ENCODE results near the gene C22orf15. TPM values are rescaled to one million over a fixed set of nuclear protein-coding genes. Genes with fewer than 3 reads are reported as not detected.

C22orf15 gene
- total RNA-seq, 2 experiments from 2014 or later: 0.30 to 1.3 TPM

GRCh38 chr22:23782703-23783102 is 19.9 kb downstream of the C22orf15 start:
- intact Hi-C loops (cut with DNase I, micrococcal nuclease): no loop called here
- no peak overlapping the region for H3K4me3 Mint-ChIP-seq
- no peak for ATAC-seq
- ChIA-PET POLR2A (no interaction called here), CTCF (no interaction called here)
- H3K9me3 Mint-ChIP-seq (ENCODE audit: low read depth): no peaks in the 10 kb centered on the region
- no peak overlapping the region for H3K27ac Mint-ChIP-seq
- no peak for DNase-seq
- H3K27me3 Mint-ChIP-seq: no peaks in the 10 kb centered on the region
- H3K36me3 Mint-ChIP-seq (ENCODE audit: low read depth): no peaks in the 10 kb centered on the region
- peaks cover 13% of the 10 kb centered on the region for H3K4me1 Mint-ChIP-seq

DNA sequence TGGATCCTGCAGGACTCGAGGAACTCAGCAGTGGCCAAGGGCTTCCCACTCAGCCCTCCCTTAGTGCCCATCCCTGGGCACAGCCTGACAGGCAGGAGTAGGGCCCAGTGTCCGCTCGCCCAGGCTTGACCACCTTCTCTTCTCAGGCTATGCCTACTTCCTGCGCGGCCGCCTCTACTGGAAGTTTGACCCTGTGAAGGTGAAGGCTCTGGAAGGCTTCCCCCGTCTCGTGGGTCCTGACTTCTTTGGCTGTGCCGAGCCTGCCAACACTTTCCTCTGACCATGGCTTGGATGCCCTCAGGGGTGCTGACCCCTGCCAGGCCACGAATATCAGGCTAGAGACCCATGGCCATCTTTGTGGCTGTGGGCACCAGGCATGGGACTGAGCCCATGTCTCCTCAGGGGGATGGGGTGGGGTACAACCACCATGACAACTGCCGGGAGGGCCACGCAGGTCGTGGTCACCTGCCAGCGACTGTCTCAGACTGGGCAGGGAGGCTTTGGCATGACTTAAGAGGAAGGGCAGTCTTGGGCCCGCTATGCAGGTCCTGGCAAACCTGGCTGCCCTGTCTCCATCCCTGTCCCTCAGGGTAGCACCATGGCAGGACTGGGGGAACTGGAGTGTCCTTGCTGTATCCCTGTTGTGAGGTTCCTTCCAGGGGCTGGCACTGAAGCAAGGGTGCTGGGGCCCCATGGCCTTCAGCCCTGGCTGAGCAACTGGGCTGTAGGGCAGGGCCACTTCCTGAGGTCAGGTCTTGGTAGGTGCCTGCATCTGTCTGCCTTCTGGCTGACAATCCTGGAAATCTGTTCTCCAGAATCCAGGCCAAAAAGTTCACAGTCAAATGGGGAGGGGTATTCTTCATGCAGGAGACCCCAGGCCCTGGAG is 20.7 kb downstream of the C22orf15 start:
- POLR2A ChIA-PET: no interaction called here
- H3K36me3 Mint-ChIP-seq (ENCODE audit: low read depth): peaks cover 2% of the 10 kb centered on the region

GRCh38 chr22:23784215-23784732 is 21.5 kb downstream of the C22orf15 start:
- Mint-ChIP-seq H3K27ac (no peak overlapping the region), H3K9me3 (ENCODE audit: low read depth) (no peaks in the 10 kb centered on the region), H3K27me3 (no peaks in the 10 kb centered on the region), H3K4me1 (peaks cover 22% of the 10 kb centered on the region), H3K4me3 (no peak overlapping the region), H3K36me3 (ENCODE audit: low read depth) (peaks cover 4% of the 10 kb centered on the region)
- ChIA-PET POLR2A (no interaction called here), CTCF (interaction anchor here (0.6 kb wide), 1 partner anchor 8 kb away, joined by 3 read pairs; no protein-coding TSS in a partner anchor)
- DNase-seq (no peak), ATAC-seq (no peak)
- intact Hi-C loops (cut with DNase I, micrococcal nuclease): no loop called here

More for the DNA sequence above, 20.7 kb downstream of the C22orf15 start:
- DNase-seq (no peak), ATAC-seq (no peak)
- H3K27ac Mint-ChIP-seq: no peak overlapping the region
- CTCF ChIA-PET: no interaction called here
- no peaks in the 10 kb centered on the region for H3K27me3 Mint-ChIP-seq
- intact Hi-C loops (cut with DNase I, micrococcal nuclease): no loop called here
- H3K9me3 Mint-ChIP-seq (ENCODE audit: low read depth): no peaks in the 10 kb centered on the region
- peaks cover 20% of the 10 kb centered on the region for H3K4me1 Mint-ChIP-seq
- no peak overlapping the region for H3K4me3 Mint-ChIP-seq

DNA sequence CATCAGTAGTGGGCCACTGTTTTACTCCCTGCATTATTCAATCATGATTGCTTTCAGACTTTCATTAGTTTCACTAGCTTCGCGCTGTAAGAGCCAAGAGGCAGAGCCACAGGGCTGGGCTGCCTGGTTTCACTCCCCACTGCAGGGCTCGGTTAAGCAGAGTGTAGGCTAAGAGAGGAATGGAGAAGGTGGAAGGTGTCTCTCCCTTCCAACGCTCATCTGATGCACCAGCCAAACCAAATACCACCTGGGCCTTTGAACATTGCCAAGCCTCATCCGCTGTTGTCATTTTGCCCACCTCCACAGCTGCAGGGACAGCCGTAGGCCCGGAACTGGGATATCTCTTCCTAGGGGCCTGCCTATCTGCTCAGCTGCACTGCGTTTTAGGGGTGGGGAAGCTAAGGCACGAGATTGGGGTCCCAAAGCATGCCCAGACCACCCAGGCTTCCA is 23.5 kb downstream of the C22orf15 start:
- no peaks in the 10 kb centered on the region for H3K9me3 Mint-ChIP-seq (ENCODE audit: low read depth)
- ATAC-seq (peak; percentile 8), DNase-seq (peak; percentile 31)
- H3K4me1 Mint-ChIP-seq: peaks cover 30% of the 10 kb centered on the region
- peak overlapping the region; percentile 84 for H3K4me3 Mint-ChIP-seq
- no peaks in the 10 kb centered on the region for H3K27me3 Mint-ChIP-seq
- intact Hi-C loops (cut with DNase I, micrococcal nuclease): loop anchor here (1.0 to 5.0 kb wide), 4 partner anchors 35 to 769 kb away; partner anchors contain the start of genes DERL3 (in 1 of the 2), GUCD1 (in 1 of the 2), MIF (in 1 of the 2) and SNRPD3 (in 1 of the 2)
- ChIA-PET POLR2A (interaction anchor here (0.7 to 1.5 kb wide), 5 partner anchors 12 to 108 kb away, joined by 3 to 5 read pairs (median 4); partner anchors contain the start of genes MIF, MMP11 and SLC2A11), CTCF (interaction anchor here (1.0 to 1.9 kb wide), 3 partner anchors 11 to 31 kb away, joined by 3 to 8 read pairs (median 5); no protein-coding TSS in a partner anchor)
- peak overlapping the region; percentile 94 for H3K27ac Mint-ChIP-seq
- H3K36me3 Mint-ChIP-seq (ENCODE audit: low read depth): peaks cover 7% of the 10 kb centered on the region

DNA sequence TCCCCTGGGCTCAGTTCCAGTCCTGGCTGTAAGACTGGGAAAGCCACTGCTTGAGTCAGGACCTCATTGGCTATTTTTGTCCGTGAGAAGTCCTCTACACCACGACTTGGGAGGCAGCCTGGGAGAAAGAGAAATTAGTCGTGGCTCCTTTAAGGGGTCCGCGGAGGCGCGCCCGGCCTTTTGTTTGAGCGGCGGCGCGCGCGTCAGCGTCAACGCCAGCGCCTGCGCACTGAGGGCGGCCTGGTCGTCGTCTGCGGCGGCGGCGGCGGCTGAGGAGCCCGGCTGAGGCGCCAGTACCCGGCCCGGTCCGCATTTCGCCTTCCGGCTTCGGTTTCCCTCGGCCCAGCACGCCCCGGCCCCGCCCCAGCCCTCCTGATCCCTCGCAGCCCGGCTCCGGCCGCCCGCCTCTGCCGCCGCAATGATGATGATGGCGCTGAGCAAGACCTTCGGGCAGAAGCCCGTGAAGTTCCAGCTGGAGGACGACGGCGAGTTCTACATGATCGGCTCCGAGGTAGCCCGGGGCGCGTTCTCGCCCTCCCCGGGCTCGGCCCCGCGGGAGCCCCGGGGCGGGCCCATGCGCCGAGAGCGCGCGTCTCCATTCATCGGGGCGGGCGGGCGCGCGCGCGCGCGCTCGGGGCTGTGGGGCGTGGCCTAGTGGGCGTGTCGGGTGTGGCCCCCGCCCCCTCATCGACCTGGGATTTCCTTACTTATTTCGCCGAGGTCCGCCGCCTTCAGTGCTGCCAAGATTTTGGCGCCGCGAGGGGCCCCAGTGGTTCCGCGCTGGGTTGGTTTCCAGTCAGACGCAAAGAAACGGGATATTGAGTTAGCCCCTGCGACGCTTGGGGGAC is 24.2 kb downstream of the C22orf15 start, which contains the start of gene SMARCB1:
SMARCB1 (plus strand) TSS at position 215 of the 848 bp plus-strand sequence; CDS start at position 419, 204 bp downstream.
- peak within 1 kb of the TSS; percentile 84 for H3K4me3 Mint-ChIP-seq
- H3K4me1 Mint-ChIP-seq: peaks cover 30% of the 10 kb centered on the region
- ATAC-seq: peak; percentile 81
- ChIA-PET POLR2A (interaction anchor here (0.7 to 1.5 kb wide), 5 partner anchors 12 to 107 kb away, joined by 3 to 5 read pairs (median 3); partner anchors contain the start of genes MIF, MMP11 and SLC2A11), CTCF (interaction anchor here (1.0 to 1.9 kb wide), 3 partner anchors 12 to 32 kb away, joined by 3 to 8 read pairs (median 5); no protein-coding TSS in a partner anchor)
- H3K9me3 Mint-ChIP-seq (ENCODE audit: low read depth): no peaks in the 10 kb centered on the region
- peak; percentile 96 for DNase-seq
- peak within 1 kb of the TSS; percentile 94 for H3K27ac Mint-ChIP-seq
- intact Hi-C loops (cut with DNase I, micrococcal nuclease): loop anchor here (1.0 to 5.0 kb wide), 12 partner anchors 15 to 768 kb away; partner anchors contain the start of genes DERL3 (in 2 of the 2), MIF (in 2 of the 2), ZNF70 (in 2 of the 2) and CABIN1 (in 1 of the 2)
- peaks cover 7% of the 10 kb centered on the region for H3K36me3 Mint-ChIP-seq (ENCODE audit: low read depth)
- H3K27me3 Mint-ChIP-seq: no peaks in the 10 kb centered on the region

DNA sequence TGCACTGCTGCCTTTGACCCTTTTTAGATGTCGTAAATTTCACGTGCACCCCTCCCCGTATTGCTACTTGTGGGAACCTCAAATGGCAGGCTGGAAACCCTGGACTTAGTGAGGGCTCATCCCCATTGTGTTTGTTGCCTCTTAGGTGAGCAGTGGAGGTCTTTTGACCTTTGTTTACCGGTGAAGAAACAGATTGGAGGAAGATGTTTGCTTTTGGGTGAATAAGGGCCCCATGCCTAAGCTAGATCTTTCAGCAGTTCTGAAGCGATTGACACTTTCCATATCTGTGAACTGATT is 24.8 kb downstream of the C22orf15 start:
- intact Hi-C loops (cut with DNase I, micrococcal nuclease): loop anchor here (1.0 to 5.0 kb wide), 12 partner anchors 15 to 767 kb away; partner anchors contain the start of genes DERL3 (in 2 of the 2), MIF (in 2 of the 2), CABIN1 (in 1 of the 2) and CHCHD10 (in 1 of the 2)
- DNase-seq (no peak), ATAC-seq (peak; percentile 41)
- no peaks in the 10 kb centered on the region for H3K27me3 Mint-ChIP-seq
- H3K36me3 Mint-ChIP-seq (ENCODE audit: low read depth): peaks cover 10% of the 10 kb centered on the region
- H3K4me3 Mint-ChIP-seq: peak overlapping the region; percentile 84
- H3K9me3 Mint-ChIP-seq (ENCODE audit: low read depth): no peaks in the 10 kb centered on the region
- POLR2A ChIA-PET: interaction anchor here (1.3 kb wide), 1 partner anchor 107 kb away, joined by 4 read pairs; the partner anchor contains the start of gene MIF
- H3K27ac Mint-ChIP-seq: peak overlapping the region; percentile 86
- CTCF ChIA-PET: interaction anchor here (1.9 kb wide), 1 partner anchor 13 kb away, joined by 8 read pairs; no protein-coding TSS in a partner anchor
- H3K4me1 Mint-ChIP-seq: peaks cover 30% of the 10 kb centered on the region

GRCh38 chr22:23787910-23788309 is 25.1 kb downstream of the C22orf15 start:
- Mint-ChIP-seq H3K36me3 (ENCODE audit: low read depth) (peaks cover 10% of the 10 kb centered on the region), H3K9me3 (ENCODE audit: low read depth) (no peaks in the 10 kb centered on the region), H3K4me1 (peaks cover 30% of the 10 kb centered on the region), H3K27ac (peak overlapping the region; percentile 86), H3K27me3 (no peaks in the 10 kb centered on the region), H3K4me3 (peak overlapping the region; percentile 84)
- CTCF ChIA-PET: no interaction called here
- ATAC-seq (no peak), DNase-seq (no peak)
- intact Hi-C loops (cut with DNase I, micrococcal nuclease): loop anchor here (1.0 to 5.0 kb wide), 12 partner anchors 16 to 767 kb away; partner anchors contain the start of genes DERL3 (in 2 of the 2), MIF (in 2 of the 2), CABIN1 (in 1 of the 2) and CHCHD10 (in 1 of the 2)
- POLR2A ChIA-PET: no interaction called here

DNA sequence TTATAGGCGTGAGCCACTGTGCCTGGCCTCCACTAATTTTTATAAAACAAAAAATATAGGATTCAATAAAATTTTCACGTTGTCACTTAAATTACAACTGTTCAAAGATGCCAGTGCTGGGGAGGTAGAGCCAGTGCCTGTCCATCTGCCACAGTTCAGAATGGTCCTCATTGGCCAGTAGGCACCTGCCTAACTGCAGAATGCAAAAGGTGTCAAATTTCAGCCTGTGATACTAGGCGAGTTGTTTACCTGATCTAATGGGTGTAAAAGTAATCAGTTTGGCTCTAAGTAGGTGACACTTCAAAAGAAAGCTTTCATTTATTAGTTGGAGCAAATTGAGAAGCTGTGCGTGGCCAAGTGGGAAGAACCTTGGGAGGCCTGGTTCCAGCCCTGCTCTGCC is 26.3 kb downstream of the C22orf15 start:
- ATAC-seq: no peak
- peaks cover 15% of the 10 kb centered on the region for H3K36me3 Mint-ChIP-seq (ENCODE audit: low read depth)
- no peak overlapping the region for H3K27ac Mint-ChIP-seq
- DNase-seq: no peak
- peaks cover 30% of the 10 kb centered on the region for H3K4me1 Mint-ChIP-seq
- no peaks in the 10 kb centered on the region for H3K9me3 Mint-ChIP-seq (ENCODE audit: low read depth)
- ChIA-PET CTCF (interaction anchor here (1.6 kb wide), 1 partner anchor 20 kb away, joined by 3 read pairs; no protein-coding TSS in a partner anchor), POLR2A (no interaction called here)
- no peaks in the 10 kb centered on the region for H3K27me3 Mint-ChIP-seq
- H3K4me3 Mint-ChIP-seq: no peak overlapping the region
- intact Hi-C loops (cut with DNase I, micrococcal nuclease): loop anchor here in 1 of 2 experiments (5.0 kb wide), 1 partner anchor 103 kb away; the partner anchor contains the start of gene MIF

GRCh38 chr22:23789638-23790037 is 26.8 kb downstream of the C22orf15 start:
- Mint-ChIP-seq H3K4me3 (no peak overlapping the region), H3K27me3 (no peaks in the 10 kb centered on the region), H3K4me1 (peaks cover 26% of the 10 kb centered on the region), H3K36me3 (ENCODE audit: low read depth) (peaks cover 17% of the 10 kb centered on the region), H3K27ac (no peak overlapping the region), H3K9me3 (ENCODE audit: low read depth) (no peaks in the 10 kb centered on the region)
- intact Hi-C loops (cut with DNase I, micrococcal nuclease): loop anchor here in 1 of 2 experiments (5.0 kb wide), 1 partner anchor 103 kb away; the partner anchor contains the start of gene MIF
- DNase-seq: no peak
- ChIA-PET POLR2A (no interaction called here), CTCF (interaction anchor here (0.5 to 1.6 kb wide), 3 partner anchors 21 to 657 kb away, joined by 3 to 5 read pairs (median 3); no protein-coding TSS in a partner anchor)
- no peak for ATAC-seq

- POLR2A ChIA-PET: no interaction called here
- Mint-ChIP-seq H3K4me1 (peaks cover 24% of the 10 kb centered on the region), H3K36me3 (ENCODE audit: low read depth) (peaks cover 22% of the 10 kb centered on the region), H3K27ac (no peak overlapping the region), H3K9me3 (ENCODE audit: low read depth) (no peaks in the 10 kb centered on the region), H3K4me3 (no peak overlapping the region), H3K27me3 (no peaks in the 10 kb centered on the region)
- intact Hi-C loops (cut with DNase I, micrococcal nuclease): no loop called here
- DNase-seq (no peak), ATAC-seq (no peak)
- CTCF ChIA-PET: no interaction called here
Measured at GRCh38 chr22:23790819-23791737, 28.3 kb downstream of the C22orf15 start.
